Right lobe of liver (tissue), 4 donors: ENCODE measurements around the gene CFAP46.

ENCODE experiments used
- POLR2A ChIP-seq: fragments of 450-650 bp; IDR thresholded peaks from one replicate; pipeline ENCODE4 v1.6.1; 2017; ENCODE audit warnings: antibody characterized with exemption, mild to moderate bottlenecking
- TF ChIP-seq, protein P1 (sequence below), 4 donors: fragments of 200-600 bp in 3 of 4; fragments of 450-650 bp in 1 of 4; IDR thresholded peaks; one replicate each; pipeline versions ENCODE4 v1.5.1 to v1.8.0; 2016 to 2022; ENCODE audit warnings: antibody characterized with exemption in 4 of 4, mild to moderate bottlenecking in 2 of 4
- donor health status: DM: no; HTN: no; CAD: no.
- donor health status: DM: no; HTN: no; CAD: no.
- donor health status: DM: no; HTN: yes; CAD: no.

DNA sequence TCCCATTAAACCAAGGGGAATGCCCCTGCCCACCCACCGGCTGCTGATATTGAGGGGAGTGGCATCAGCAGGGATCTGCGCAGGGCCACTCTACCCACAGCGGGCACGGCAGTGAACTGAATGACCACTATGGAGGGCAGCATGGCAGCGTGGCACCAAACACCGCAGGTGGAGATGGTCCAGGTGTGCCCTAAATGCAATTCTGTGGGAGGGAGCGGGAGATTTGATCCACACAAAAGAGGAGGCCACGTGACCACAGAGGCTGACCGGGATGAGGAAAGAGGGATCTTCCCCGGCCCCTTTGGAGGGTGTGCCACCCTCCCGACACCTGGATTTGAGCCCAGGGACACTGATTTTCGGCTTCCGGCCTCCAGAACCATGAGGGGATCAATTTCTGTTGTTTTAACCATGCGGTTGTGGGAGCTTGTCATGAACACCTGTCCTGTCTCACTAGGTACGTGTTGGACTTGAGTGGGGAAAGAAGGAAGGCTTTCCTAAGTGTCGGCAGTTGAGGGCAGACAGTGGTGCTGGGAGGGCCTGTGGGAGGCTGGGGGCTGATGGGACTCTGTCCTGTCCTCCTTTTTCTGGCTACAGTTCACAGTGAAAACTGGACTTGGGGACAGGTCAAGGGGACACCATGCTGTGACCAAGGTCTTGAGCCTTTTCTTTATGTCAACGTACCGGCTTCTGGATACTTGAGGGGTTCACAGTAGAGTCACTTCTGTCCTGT is 66.1 kb downstream of the CFAP46 start:
- TF ChIP-seq, protein P1, sequence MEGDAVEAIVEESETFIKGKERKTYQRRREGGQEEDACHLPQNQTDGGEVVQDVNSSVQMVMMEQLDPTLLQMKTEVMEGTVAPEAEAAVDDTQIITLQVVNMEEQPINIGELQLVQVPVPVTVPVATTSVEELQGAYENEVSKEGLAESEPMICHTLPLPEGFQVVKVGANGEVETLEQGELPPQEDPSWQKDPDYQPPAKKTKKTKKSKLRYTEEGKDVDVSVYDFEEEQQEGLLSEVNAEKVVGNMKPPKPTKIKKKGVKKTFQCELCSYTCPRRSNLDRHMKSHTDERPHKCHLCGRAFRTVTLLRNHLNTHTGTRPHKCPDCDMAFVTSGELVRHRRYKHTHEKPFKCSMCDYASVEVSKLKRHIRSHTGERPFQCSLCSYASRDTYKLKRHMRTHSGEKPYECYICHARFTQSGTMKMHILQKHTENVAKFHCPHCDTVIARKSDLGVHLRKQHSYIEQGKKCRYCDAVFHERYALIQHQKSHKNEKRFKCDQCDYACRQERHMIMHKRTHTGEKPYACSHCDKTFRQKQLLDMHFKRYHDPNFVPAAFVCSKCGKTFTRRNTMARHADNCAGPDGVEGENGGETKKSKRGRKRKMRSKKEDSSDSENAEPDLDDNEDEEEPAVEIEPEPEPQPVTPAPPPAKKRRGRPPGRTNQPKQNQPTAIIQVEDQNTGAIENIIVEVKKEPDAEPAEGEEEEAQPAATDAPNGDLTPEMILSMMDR (IDR thresholded peaks at IDR 0.05), result no peak
- TF ChIP-seq POLR2A, result no peak
